Measurements from ENCODE around the gene TMEM38B. TPM values are rescaled to one million over a fixed set of nuclear protein-coding genes. Genes with fewer than 3 reads are reported as not detected.

TMEM38B gene
- total RNA-seq, 1 donor, result 17.7 TPM

DNA sequence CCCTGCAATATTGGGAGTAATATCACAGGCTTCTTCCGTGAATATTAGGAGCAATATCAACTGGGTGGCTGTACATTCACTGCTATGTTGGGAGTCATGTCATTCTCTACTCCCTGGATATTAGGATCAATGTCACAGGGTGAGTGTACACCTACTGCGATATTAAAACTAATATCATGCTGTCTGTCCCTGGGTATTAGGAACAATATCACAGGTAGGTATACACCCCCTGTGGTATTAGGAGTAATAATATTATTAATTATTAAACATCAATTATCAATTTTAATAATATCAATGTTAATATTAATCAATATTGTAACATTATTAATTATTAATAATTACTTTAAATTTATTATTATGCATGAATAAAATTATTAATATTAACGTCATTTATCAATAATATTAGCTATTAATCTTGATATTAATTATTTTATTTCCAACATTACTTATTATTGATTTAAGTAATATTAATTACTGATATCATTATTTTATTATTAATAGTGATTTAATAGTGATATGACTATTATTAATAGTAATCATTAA lies 121.9 kb downstream of the TMEM38B start:
- TF ChIP-seq, protein P1, sequence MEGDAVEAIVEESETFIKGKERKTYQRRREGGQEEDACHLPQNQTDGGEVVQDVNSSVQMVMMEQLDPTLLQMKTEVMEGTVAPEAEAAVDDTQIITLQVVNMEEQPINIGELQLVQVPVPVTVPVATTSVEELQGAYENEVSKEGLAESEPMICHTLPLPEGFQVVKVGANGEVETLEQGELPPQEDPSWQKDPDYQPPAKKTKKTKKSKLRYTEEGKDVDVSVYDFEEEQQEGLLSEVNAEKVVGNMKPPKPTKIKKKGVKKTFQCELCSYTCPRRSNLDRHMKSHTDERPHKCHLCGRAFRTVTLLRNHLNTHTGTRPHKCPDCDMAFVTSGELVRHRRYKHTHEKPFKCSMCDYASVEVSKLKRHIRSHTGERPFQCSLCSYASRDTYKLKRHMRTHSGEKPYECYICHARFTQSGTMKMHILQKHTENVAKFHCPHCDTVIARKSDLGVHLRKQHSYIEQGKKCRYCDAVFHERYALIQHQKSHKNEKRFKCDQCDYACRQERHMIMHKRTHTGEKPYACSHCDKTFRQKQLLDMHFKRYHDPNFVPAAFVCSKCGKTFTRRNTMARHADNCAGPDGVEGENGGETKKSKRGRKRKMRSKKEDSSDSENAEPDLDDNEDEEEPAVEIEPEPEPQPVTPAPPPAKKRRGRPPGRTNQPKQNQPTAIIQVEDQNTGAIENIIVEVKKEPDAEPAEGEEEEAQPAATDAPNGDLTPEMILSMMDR (IDR thresholded peaks at IDR 0.05; ENCODE audit: insufficient read depth, low read length), result no peak
- no peak overlapping the region for H3K4me3 ChIP-seq (ENCODE audit: low read depth, low read length)
- DNase-seq (ENCODE audit: low read depth), result no peak

DNA sequence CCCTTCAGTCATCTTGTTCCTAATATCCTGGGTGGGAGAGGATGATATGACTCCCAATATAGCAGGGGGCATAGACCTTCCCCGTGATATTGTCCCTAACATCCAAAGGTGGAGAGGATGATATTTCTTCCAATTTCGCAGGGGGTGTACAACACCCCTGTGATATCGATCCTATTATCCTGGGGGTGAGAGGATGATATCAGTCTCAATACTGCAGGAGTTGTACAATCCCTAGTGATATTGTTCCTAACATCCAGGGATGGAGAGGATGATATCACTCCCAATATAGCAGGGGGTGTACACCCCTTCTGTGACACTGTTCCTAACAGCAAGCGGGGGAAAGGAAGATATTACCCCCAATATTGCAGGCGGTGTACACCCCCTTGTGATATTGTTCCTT lies 122.6 kb downstream of the TMEM38B start:
- H3K4me3 ChIP-seq (ENCODE audit: low read depth, low read length), result no peak overlapping the region
- TF ChIP-seq, protein P1 (IDR thresholded peaks at IDR 0.05; ENCODE audit: insufficient read depth, low read length), result no peak
- DNase-seq (ENCODE audit: low read depth), result no peak

DNA sequence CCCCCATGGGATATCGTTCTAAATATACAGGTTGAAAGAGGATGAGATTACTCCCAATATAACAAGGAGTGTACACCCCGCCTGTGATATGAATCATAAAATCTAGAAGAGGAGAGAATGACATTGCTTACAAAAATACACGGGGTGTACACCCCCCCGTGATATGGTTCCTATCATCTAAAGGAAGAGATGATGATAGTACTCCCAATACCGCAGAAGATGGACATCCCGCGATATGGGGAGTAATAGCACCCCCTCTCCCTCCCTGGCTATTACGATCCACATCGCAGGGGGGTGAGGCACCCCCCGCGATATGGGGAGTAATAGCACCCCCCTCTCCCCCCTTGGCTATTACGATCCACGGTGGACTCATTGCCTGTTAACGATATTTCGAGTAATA lies 124.6 kb downstream of the TMEM38B start:
- TF ChIP-seq, protein P1 (IDR thresholded peaks at IDR 0.05; ENCODE audit: insufficient read depth, low read length), result no peak

DNA sequence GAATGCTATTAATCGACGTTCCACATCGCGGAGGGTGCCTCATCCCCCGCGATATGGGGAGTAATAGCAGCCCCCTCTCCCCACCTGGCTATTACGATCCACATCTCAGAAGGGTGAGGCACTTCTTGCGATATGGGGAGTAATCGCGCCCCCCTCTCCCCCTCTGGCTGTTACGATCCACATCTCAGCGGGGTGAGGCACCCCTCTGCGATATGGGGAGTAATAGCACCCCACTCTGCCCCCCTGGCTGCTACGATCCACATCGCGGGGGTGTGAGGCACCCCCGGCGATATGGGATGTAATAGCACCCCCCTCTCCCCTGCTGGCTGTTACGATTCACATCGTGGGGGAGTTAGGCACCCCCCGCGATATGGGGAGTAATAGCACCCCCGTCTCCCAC lies 128.5 kb downstream of the TMEM38B start:
- no peak overlapping the region for H3K4me3 ChIP-seq (ENCODE audit: low read depth, low read length)
- no peak for DNase-seq (ENCODE audit: low read depth)
- TF ChIP-seq, protein P1 (IDR thresholded peaks at IDR 0.05; ENCODE audit: insufficient read depth, low read length), result no peak

More for the DNA sequence above, 124.6 kb downstream of the TMEM38B start:
- no peak for DNase-seq (ENCODE audit: low read depth)
- H3K4me3 ChIP-seq (ENCODE audit: low read depth, low read length), result no peak overlapping the region

Other genes with a start within 250 kb of the TMEM38B start
- gene FSD1L, start 246.5 kb upstream of the TMEM38B start, total RNA-seq (ENCODE audit: low replicate concordance), result 5.2 and 7.0 TPM in 2 replicates
- gene FKTN, start 136.4 kb upstream of the TMEM38B start, total RNA-seq (ENCODE audit: low replicate concordance), result 9.3 and 40.7 TPM in 2 replicates
- not detected in 2 replicates for gene TAL2, start 32.1 kb upstream of the TMEM38B start, total RNA-seq (ENCODE audit: low replicate concordance)

All from fibroblast of the aortic adventitia (primary cell).